GM18861 (cell line): ENCODE data around the gene OTOP1.
"Not testable (repeated sequence)": the region's sequence is repeated elsewhere in the genome, so short reads cannot be mapped to it uniquely, and the experiment has no call there.

Experiments used
- ATAC-seq: cut with Tn5 transposase; IDR thresholded peaks from one replicate; pipeline ENCODE4 v1.9.1; 2021; ENCODE audit not compliant: unreplicated experiment

Gene OTOP1

DNA sequence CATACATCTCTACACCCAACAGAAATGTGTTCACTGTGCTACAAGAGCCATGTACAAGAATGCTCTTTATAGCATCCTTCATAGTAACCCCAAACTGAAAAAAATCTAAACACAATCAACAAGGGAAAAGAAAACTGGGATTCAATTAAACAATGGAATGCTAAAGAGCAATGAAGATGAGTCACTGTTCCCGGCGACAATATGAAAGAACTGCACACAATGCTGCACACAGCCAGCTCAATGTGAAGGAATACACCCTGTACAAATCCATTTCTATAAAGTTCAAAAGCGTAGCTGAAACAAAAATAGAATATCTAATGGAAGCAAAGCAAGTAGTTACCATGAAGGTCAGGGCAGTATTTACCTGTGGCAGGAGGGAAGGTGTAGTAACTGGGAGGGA lies 12.8 kb upstream of the OTOP1 start:
- not testable (repeated sequence) for ATAC-seq

DNA sequence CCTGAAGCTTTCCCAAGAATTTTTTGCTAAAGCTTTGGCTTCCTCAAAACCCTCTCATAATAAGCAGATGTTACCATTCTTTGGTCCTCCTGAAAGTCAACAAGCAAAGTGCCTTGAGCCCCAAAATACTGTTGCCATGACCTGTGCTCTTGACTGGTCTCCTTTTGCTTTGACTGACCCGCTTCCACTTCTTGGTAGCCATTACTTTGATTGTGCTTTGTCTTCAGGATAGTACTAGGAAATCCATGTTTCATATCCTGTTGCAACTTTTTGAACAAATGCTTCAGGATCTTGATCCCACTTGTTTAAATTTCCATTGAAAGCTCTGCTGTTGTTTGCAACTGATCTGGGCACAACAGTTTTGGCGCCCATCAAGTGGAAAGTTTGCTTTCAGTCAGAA lies 6.9 kb upstream of the OTOP1 start:
- ATAC-seq = no peak

DNA sequence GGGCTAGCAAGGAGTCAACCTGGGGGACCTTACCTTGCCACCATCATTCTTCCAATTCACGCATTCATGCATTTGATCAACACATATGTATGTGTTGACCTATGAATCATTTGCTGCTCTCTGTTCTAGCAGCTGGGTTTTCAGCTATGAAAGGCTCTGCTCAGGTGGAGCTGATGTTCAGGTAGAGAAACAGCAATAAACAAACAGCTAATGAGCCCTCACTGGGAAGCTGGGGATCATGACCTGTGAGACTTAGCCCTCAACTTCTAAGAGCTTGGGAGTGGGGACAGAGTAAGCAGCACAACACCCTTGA lies 1.6 kb upstream of the OTOP1 start:
- no peak for ATAC-seq

- no peak for ATAC-seq
These were observed 1.0 kb upstream of the OTOP1 start for GRCh38 chr4:4227510-4228355.

DNA sequence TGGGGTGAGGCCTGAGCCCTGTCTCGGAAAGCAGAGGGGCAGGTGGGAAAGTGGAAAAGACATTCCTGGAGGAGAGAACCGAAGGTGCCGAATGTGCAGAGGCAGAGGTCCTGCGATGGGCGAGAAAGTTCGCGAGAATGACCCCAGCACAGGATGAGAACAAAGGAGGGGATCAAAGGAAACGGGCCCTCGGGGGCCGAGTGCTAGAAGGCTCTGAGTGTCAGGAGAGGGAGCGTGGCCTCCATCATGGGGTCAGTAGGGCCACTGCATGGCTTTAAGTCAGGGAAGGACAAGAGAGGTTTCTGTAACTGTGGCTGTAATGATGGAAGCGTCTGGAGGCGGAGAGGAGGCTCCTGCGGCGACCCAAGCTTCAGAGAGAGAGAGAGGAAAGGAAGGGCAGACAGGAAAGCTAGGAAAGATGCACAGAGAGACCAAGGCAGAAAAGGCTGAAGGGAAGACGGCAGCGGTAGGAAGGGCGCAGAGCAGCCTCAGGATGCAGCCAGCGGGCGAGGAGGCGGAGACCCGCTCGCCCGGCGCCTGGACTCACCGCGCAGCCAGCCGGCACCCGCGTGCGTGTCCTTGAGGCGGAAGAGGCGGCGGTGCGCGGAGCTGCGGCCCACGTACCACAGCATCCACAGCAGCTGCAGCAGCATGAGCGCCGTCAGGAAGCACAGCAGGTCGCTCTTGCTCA lies 669 bp downstream of the OTOP1 start:
- ATAC-seq = no peak

- ATAC-seq = no peak
These were observed 9.6 kb downstream of the OTOP1 start for GRCh38 chr4:4217113-4217512.

GRCh38 chr4:4216648-4217047 lies 10.1 kb downstream of the OTOP1 start:
- ATAC-seq = no peak

- not testable (repeated sequence) for ATAC-seq
These were observed 13.1 kb downstream of the OTOP1 start for GRCh38 chr4:4213674-4214073.

DNA sequence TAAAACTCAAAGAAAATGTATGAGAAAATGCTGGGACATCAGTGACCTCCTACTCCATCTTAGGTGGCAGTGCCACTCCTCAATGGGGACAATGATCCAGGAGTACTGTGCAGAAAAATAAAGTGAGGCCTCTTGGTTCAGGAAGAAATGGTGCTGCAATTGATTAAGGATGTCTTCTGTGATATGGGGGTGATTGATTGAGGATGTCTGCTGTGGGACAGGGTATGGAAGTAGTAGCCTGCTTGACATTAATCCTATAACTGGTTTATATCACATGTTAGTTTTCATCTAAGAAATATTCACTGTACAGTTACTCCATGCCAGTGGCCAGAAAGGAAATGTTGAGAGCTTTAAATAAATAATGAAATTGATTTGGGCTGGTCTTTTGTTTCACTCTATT lies 20.5 kb downstream of the OTOP1 start:
- ATAC-seq = no peak

- no peak for ATAC-seq
These were observed 22.4 kb downstream of the OTOP1 start for GRCh38 chr4:4204401-4204745.

DNA sequence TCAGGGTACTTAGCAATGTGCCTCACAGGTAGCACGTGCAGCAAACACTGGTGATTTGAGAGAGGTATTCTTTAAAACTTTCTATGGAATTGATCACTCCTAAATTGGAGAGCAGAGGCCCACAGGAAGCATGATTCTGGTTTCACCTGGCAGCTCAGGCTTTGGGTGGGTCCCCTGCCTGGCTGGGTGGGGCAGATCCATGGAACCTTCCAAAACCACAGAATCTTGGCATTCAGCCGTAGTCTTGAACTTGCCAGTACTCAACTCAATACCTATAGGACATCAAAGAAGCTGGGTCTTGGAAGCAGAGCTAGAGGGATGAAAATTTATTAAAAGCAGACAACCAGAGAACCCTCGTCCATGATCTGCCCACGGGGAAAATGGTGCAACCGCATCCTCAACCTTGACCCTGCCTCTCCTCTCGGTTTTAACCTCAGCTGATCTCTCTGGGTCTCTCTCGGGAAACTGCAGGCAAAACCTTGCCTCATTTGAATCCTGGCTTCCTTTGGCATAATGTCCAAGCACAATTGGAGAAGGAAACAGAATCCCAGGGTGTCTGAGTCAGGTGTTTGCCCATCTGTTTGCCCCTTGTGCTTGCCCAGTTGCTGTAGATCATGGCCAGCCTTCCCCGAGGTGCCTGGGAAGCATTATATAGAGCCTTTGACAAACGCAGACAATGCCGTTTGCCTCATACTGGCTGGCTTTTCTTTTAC lies 22.9 kb downstream of the OTOP1 start:
- no peak for ATAC-seq

GRCh38 chr4:4202510-4202909 lies 24.2 kb downstream of the OTOP1 start:
- no peak for ATAC-seq

DNA sequence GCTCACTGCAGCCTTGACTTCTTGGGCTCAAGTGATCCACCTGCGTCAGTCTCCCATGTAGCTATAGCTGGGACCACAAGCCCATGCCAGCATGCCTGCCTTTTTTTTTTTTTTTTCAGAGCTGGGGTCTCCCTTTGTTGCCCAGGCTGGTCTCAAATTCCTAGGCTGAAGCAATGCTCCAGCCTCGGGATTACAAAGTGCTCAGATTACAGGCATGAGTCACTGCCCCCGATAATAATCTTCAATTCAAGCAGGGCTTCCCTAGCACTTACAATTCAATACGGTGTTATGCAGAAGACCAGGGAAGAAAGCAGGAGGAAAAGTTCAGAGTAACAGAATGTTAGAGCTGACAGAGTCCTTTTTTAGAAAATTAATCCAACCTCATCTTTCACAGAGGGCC lies 26.1 kb downstream of the OTOP1 start:
- ATAC-seq = no peak

GRCh38 chr4:4195354-4195753 lies 31.4 kb downstream of the OTOP1 start:
- no peak for ATAC-seq

GRCh38 chr4:4188557-4188956 lies 38.2 kb downstream of the OTOP1 start:
- not testable (repeated sequence) for ATAC-seq

DNA sequence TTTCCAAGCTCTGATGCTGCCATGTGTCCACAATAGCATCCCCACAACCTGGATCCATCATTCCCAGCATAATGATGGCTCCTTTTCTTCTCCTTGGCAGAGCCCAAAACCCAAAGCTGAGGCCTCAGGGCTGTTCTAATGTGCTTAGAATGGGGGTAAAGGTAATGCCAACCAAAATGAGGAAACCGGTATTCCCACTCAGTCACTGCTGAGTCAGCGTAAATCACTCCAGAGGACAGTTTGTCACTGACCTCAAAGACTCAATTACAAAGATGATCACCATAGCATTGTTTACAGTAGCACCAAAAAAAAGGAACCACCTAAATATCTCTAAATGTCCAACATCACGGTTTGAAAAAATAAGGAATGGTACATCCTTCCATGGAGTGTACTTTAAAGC lies 41.2 kb downstream of the OTOP1 start:
- ATAC-seq = no peak

DNA sequence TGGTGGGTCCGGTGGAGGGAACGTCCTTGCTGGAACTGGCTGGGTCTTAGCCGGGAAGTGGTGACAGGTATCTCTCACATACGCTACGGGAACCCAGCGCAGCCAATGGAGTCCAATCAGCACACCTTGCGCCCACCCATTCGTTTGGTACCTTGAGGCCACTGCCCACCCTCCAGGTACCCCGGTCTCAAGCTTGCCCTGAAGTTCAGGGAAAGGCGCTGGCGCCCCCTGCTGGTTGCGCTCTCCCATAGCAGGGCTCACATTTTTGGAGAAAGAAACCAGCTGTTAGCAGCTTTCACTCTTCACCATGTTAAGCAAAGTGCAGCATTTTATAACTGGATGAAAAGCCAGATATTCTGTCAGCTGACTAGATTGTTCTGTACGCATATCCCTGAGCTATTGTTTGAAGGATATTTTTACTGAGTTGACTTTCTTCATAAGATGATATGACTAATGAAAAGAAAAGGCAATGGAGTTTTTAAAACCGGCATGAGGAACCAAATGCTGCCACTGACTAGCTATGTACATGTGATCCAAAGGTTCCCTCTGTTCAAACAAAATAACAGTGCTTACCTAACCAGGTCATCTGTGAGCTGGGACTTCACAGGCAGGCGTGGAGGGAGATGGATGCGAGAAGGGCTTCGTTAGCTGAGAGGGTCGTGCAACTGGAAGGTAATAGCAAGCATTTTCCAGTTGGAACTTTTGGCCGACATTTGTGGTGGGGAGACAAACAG lies 43.7 kb downstream of the OTOP1 start:
- ATAC-seq = no peak

DNA sequence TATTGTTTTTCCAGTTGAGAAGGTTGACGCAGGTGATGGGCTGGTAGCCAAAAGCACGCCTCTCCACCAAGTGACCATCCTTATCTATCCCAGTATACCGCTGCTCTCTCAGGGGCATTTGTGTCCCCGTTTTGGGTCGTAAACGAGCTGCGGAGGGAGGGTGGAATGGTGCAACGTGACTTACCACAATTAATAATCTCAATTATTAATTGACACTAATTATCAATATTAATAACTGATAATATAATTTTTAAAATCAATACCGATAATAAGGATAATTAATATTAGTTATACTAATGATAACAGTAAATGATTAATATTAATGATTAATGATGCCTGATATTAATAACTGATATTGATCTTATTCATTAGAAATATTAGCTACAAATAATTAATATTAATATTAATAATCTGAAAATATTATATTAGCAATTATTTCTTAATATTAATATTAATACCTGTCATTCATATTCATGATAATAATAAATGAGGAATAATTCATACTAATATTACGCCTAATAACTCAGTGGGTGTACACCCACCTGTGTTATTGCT lies 56.1 kb downstream of the OTOP1 start:
- ATAC-seq = no peak

DNA sequence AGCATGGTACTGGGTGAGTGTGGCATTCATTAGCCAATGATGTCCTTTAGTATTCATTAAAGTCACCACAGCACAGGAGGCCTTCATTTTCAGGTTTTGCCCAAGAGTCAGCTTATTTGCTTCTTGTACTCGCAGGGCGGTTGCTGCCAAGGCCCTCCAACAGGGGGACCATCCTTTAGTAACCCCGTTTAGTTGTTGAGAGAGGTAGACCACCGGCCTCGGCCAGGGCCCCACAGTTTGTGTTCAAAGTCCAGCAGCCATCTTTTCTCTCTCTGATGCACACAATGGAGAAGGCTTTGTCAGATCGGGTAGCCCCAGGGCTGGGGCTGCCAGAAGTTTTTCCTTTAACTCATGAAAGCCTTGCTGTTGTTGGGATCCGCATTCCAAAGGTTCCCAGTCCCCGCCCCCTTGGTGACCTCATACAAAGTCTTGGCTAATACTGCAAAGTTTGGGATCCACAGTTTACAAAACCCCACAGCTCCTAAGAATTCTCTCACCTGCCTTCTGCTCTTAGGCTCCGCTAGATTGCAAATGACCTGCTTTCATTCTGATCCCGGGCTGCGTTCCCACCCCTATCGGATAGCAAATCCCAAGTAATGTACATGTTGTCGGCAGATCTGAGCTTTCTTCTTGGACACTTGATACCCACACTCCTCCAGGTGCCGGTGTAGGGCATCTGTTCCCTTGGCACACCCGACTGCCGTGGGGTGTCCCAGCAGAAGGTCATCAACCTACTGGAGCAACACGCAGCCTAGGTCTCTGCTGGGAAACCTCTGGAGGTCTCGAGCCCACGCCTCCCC lies 58.5 kb downstream of the OTOP1 start:
- not testable (repeated sequence) for ATAC-seq

- not testable (repeated sequence) for ATAC-seq
These were observed 59.7 kb downstream of the OTOP1 start for GRCh38 chr4:4166986-4167385.
